Stimulated activated CD8-positive, alpha-beta memory T cell treated with anti-CD3 and anti-CD28 coated beads, Interleukin-7, amount 100 ng/mL, for 48 hours (primary cell): ENCODE results near the gene NKAIN2.
"Not testable (repeated sequence)": the region's sequence is repeated elsewhere in the genome, so short reads cannot be mapped to it uniquely, and the experiment has no call there.

Experiments
- DNase-seq, 2 donors: peaks; one replicate each; pipeline ENCODE4 v3.0.0-alpha.2; 2020; ENCODE audit warnings: low read depth in 1 of 2; ENCODE audit errors: extremely low read depth in 1 of 2

Gene NKAIN2

GRCh38 chr6:124022051-124022450 lies 218.4 kb downstream of the NKAIN2 start:
- not testable (repeated sequence) for DNase-seq

- DNase-seq: no peak
Measured at GRCh38 chr6:124022641-124023040, 219.0 kb downstream of the NKAIN2 start.

- no peak for DNase-seq
Measured at GRCh38 chr6:124026694-124027093, 223.0 kb downstream of the NKAIN2 start.

GRCh38 chr6:124027392-124027791 lies 223.7 kb downstream of the NKAIN2 start:
- DNase-seq: no peak

GRCh38 chr6:124028117-124028516 lies 224.5 kb downstream of the NKAIN2 start:
- no peak for DNase-seq

GRCh38 chr6:124029567-124029966 lies 225.9 kb downstream of the NKAIN2 start:
- no peak for DNase-seq

- DNase-seq: no peak
Measured at GRCh38 chr6:124033501-124033900, 229.8 kb downstream of the NKAIN2 start.

- DNase-seq: no peak
Measured at GRCh38 chr6:124036384-124036783, 232.7 kb downstream of the NKAIN2 start.

GRCh38 chr6:124040655-124041054 lies 237.0 kb downstream of the NKAIN2 start:
- no peak for DNase-seq

- no peak for DNase-seq
Measured at GRCh38 chr6:124052120-124052519, 248.5 kb downstream of the NKAIN2 start.

GRCh38 chr6:124053315-124053714 lies 249.7 kb downstream of the NKAIN2 start:
- no peak for DNase-seq

GRCh38 chr6:124054034-124054433 lies 250.4 kb downstream of the NKAIN2 start:
- no peak for DNase-seq

- no peak for DNase-seq
Measured at GRCh38 chr6:124055395-124055794, 251.7 kb downstream of the NKAIN2 start.

GRCh38 chr6:124055963-124056362 lies 252.3 kb downstream of the NKAIN2 start:
- no peak for DNase-seq

- no peak for DNase-seq
Measured at GRCh38 chr6:124056407-124057334, 253.0 kb downstream of the NKAIN2 start.

GRCh38 chr6:124057461-124057860 lies 253.8 kb downstream of the NKAIN2 start:
- no peak for DNase-seq

- DNase-seq: no peak
Measured at GRCh38 chr6:124064317-124065113, 260.9 kb downstream of the NKAIN2 start.

GRCh38 chr6:124066269-124066668 lies 262.6 kb downstream of the NKAIN2 start:
- no peak for DNase-seq

GRCh38 chr6:124066946-124067552 lies 263.4 kb downstream of the NKAIN2 start:
- no peak for DNase-seq

GRCh38 chr6:124069230-124069950 lies 265.7 kb downstream of the NKAIN2 start:
- DNase-seq: no peak

GRCh38 chr6:124073021-124073420 lies 269.4 kb downstream of the NKAIN2 start:
- DNase-seq: no peak
